Endothelial cell of umbilical vein (primary cell): ENCODE measurements around the gene ITIH4. TPM values are rescaled to one million over a fixed set of nuclear protein-coding genes. Genes with fewer than 3 reads are reported as not detected.

ENCODE experiments used
- BruUV-seq: library from RNA; stranded (reverse); fragments of 400-500 nt; replicated peaks from 2 replicates; lab custom pipeline; 2021; lab: Mats Ljungman, UMichigan
- CTCF ChIA-PET: fragments of 300-600, 350-600 bp; sonication (Branson Sonifier 250); formaldehyde crosslinking; loops from one replicate; lab custom pipeline; 2021; ENCODE audit warnings: antibody characterized with exemption, inconsistent platforms; lab: Charles Lee
- POLR2A ChIA-PET: fragments of 300-600, 350-600 bp; sonication (Branson Sonifier 250); formaldehyde crosslinking; loops from one replicate; lab custom pipeline; 2021; ENCODE audit warnings: antibody characterized with exemption, inconsistent platforms; lab: Charles Lee
- DNase-seq: peaks from one replicate; pipeline ENCODE4 v3.0.0-alpha.2; 2011; ENCODE audit warnings: low read depth, low spot score
- FAIRE-seq: peaks from 2 replicates; lab custom pipeline; 2011; peaks lifted over from hg19 to GRCh38; lab: Jason Lieb, UNC
- H2AFZ ChIP-seq: 2 replicates; pipeline ENCODE4 v1.6.0; 2012; ENCODE audit warnings: low read depth, low read length, control low read depth, inconsistent platforms
- H3K27ac ChIP-seq: 2 replicates; pipeline ENCODE4 v1.5.1; 2011; ENCODE audit warnings: low read depth, mild to moderate bottlenecking, control low read depth, low read length, moderate library complexity; ENCODE audit not compliant: insufficient read depth
- H3K27me3 ChIP-seq, 2 experiments: 2 replicates each; pipeline versions ENCODE4 v1.6.0 to v1.6.1; 2011; ENCODE audit warnings: low read length in 2 of 2, mixed read lengths in 1 of 2; ENCODE audit not compliant: control insufficient read depth in 2 of 2, insufficient read depth in 2 of 2
- H3K36me3 ChIP-seq, 2 experiments: 2 replicates in 1 of 2; 3 replicates in 1 of 2; pipeline ENCODE4 v1.5.1; 2011; ENCODE audit warnings: low read length in 2 of 2, mild to moderate bottlenecking in 1 of 2, moderate library complexity in 1 of 2; ENCODE audit not compliant: control insufficient read depth in 2 of 2, insufficient read depth in 2 of 2; ENCODE audit errors: extremely low read depth in 1 of 2
- H3K4me1 ChIP-seq: 3 replicates; pipeline ENCODE4 v1.5.1; 2011; ENCODE audit warnings: mild to moderate bottlenecking, low read length; ENCODE audit not compliant: control insufficient read depth, insufficient read depth; ENCODE audit errors: extremely low read depth
- H3K4me2 ChIP-seq: 2 replicates; pipeline ENCODE4 v1.6.1; 2011; ENCODE audit warnings: low read length, control low read depth, mixed read lengths; ENCODE audit not compliant: insufficient read depth
- H3K4me3 ChIP-seq, 3 experiments: fragments of 200-600 bp in 1 of 3; sonication (generic), shearing (Covaris generic) in 1 of 3; replicated peaks in 1 of 3; 2 replicates each; pipeline ENCODE4 v1.5.1; 2011 to 2016; ENCODE audit warnings: control low read depth in 3 of 3, low read length in 3 of 3, mild to moderate bottlenecking in 2 of 3, inconsistent platforms in 1 of 3, low read depth in 1 of 3, moderate library complexity in 1 of 3; ENCODE audit not compliant: insufficient read depth in 1 of 3
- H3K79me2 ChIP-seq: 2 replicates; pipeline ENCODE4 v1.6.0; 2012; ENCODE audit warnings: low read length, inconsistent platforms; ENCODE audit not compliant: control insufficient read depth, insufficient read depth
- H3K9ac ChIP-seq: replicated peaks from 2 replicates; pipeline ENCODE3; 2011; ENCODE audit warnings: low read length, control low read depth; ENCODE audit not compliant: insufficient read depth; ENCODE audit errors: extremely low read depth
- H3K9me1 ChIP-seq: replicated peaks from 3 replicates; pipeline ENCODE4 v1.6.0; 2011; ENCODE audit warnings: mild to moderate bottlenecking, low read length; ENCODE audit not compliant: control insufficient read depth, insufficient read depth; ENCODE audit errors: extremely low read depth
- H3K9me3 ChIP-seq: replicated peaks from 2 replicates; pipeline ENCODE4 v1.5.1; 2012; ENCODE audit warnings: low read length, inconsistent platforms; ENCODE audit not compliant: control insufficient read depth, insufficient read depth
- H4K20me1 ChIP-seq: replicated peaks from 2 replicates; pipeline ENCODE3; 2011; ENCODE audit warnings: mild to moderate bottlenecking, low read length; ENCODE audit not compliant: control insufficient read depth, insufficient read depth; ENCODE audit errors: extremely low read depth
- CTCF ChIP-seq, 2 donors: IDR thresholded peaks; 1 replicate in 1 of 2; 2 replicates in 1 of 2; pipeline ENCODE4 v1.5.1; 2011; ENCODE audit warnings: low read length in 2 of 2, mild to moderate bottlenecking in 2 of 2, moderate library complexity in 2 of 2, control low read depth in 1 of 2, inconsistent platforms in 1 of 2, low read depth in 1 of 2; ENCODE audit not compliant: insufficient read depth in 1 of 2; ENCODE audit errors: extremely low read depth in 1 of 2
- EZH2 ChIP-seq: IDR thresholded peaks from 2 replicates; pipeline ENCODE4 v1.6.1; 2012; ENCODE audit warnings: borderline replicate concordance, low read depth, mild to moderate bottlenecking, moderate library complexity, low read length, inconsistent platforms; ENCODE audit not compliant: severe bottlenecking
- FOS ChIP-seq: IDR thresholded peaks from 2 replicates; pipeline ENCODE4 v1.6.1; 2011; ENCODE audit warnings: mild to moderate bottlenecking, low read length, moderate library complexity, borderline replicate concordance; ENCODE audit not compliant: insufficient read depth
- GATA2 ChIP-seq: IDR thresholded peaks from 2 replicates; pipeline ENCODE4 v1.7.0; 2011; ENCODE audit warnings: low read depth, mild to moderate bottlenecking, moderate library complexity, mixed read lengths, low read length; ENCODE audit not compliant: insufficient read length, insufficient read depth
- JUN ChIP-seq: IDR thresholded peaks from 2 replicates; pipeline ENCODE4 v1.6.1; 2011; ENCODE audit warnings: borderline replicate concordance, low read depth; ENCODE audit not compliant: insufficient read length, insufficient read depth
- MYC ChIP-seq: IDR thresholded peaks from one replicate; pipeline ENCODE4 v1.6.1; 2011; ENCODE audit warnings: mild to moderate bottlenecking, low read depth, low read length
- POLR2A ChIP-seq: IDR thresholded peaks from 2 replicates; pipeline ENCODE4 v1.6.1; 2012; ENCODE audit warnings: low read depth, mild to moderate bottlenecking, control low read depth, low read length
- POLR2AphosphoS5 ChIP-seq: IDR thresholded peaks from 2 replicates; pipeline ENCODE4 v1.6.1; 2012; ENCODE audit warnings: low read depth, mild to moderate bottlenecking, control low read depth, low read length, moderate library complexity; ENCODE audit not compliant: insufficient read depth
- dilution Hi-C: fragments of 300-500 bp; cut with MboI; formaldehyde crosslinking; loops from one replicate; pipeline ENCODE4 v1.15.0; 2019; ENCODE audit warnings: low sequenced_read_pairs; ENCODE audit not compliant: extremely low pct_ligation_motif_present
- intact Hi-C: fragments of 100-400 bp; cut with micrococcal nuclease; formaldehyde crosslinking; loops from one replicate; pipeline ENCODE4 v1.10.0; 2022
- polyA plus RNA-seq, 4 experiments: library from polyadenylated mRNA; depleted of rRNA in 3 of 4; stranded (reverse) in 3 of 4; unstranded in 1 of 4; fragments of >200 nt; gene quantifications; 2 replicates each; pipeline versions ENCODE4 v1.2.1 to v1.2.3, GENCODE V29; 2011 to 2012; ENCODE audit warnings: missing spikeins in 1 of 4
- total RNA-seq: library from RNA; stranded (reverse); gene quantifications from 2 replicates; pipeline ENCODE4 v1.2.3, GENCODE V29; 2021
- TF ChIP-seq, protein P1 (sequence below): IDR thresholded peaks from 2 replicates; pipeline ENCODE4 v1.6.1; 2011; ENCODE audit not compliant: insufficient read depth, insufficient read length

ITIH4 gene
- total and polyA plus RNA-seq, 2 donors (not counting 3 experiments of a cell fraction or from before 2014, with no cell fraction given) = 0.17 to 2.4 TPM

- no peak for FAIRE-seq
- intact Hi-C loops = no loop called here
Observed at GRCh38 chr3:52792961-52793695, 37.3 kb downstream of the ITIH4 start.

More at GRCh38 chr3:52792961-52793695, 37.3 kb downstream of the ITIH4 start:
- no peaks in the 10 kb centered on the region for H3K9me3 ChIP-seq
- H3K4me2 ChIP-seq = no peak overlapping the region
- H3K27me3 ChIP-seq = no peaks in the 10 kb centered on the region
- TF ChIP-seq POLR2A = no peak
- no peak for TF ChIP-seq GATA2
- TF ChIP-seq FOS = no peak
- no peak for TF ChIP-seq POLR2AphosphoS5
- TF ChIP-seq CTCF (IDR thresholded peaks at IDR 0.05; ENCODE audit: extremely low read depth in 1 of 2, insufficient read depth in 1 of 2, low read depth in 1 of 2, low read length in 2 of 2) = no peak
- no peak for TF ChIP-seq JUN
- no peak for TF ChIP-seq MYC
- no peak for TF ChIP-seq EZH2
- TF ChIP-seq, protein P1, sequence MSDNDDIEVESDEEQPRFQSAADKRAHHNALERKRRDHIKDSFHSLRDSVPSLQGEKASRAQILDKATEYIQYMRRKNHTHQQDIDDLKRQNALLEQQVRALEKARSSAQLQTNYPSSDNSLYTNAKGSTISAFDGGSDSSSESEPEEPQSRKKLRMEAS = no peak
- dilution Hi-C loops = no loop called here
- no peaks in the 10 kb centered on the region for H4K20me1 ChIP-seq
- H3K9ac ChIP-seq = no peak overlapping the region
- no peaks in the 10 kb centered on the region for H3K4me1 ChIP-seq
- H3K36me3 ChIP-seq = no peaks in the 10 kb centered on the region
- no peak overlapping the region for H3K4me3 ChIP-seq
- no peaks in the 10 kb centered on the region for H3K79me2 ChIP-seq
- no peak overlapping the region for H2AFZ ChIP-seq
- H3K27ac ChIP-seq = no peak overlapping the region
- no peaks in the 10 kb centered on the region for H3K9me1 ChIP-seq
- ChIA-PET POLR2A (no interaction called here), CTCF (interaction anchor here (1.0 to 2.3 kb wide), 4 partner anchors 9 to 142 kb away, joined by 3 to 5 read pairs (median 3); no protein-coding TSS in a partner anchor)
- no peak for DNase-seq
- no TSS peak for BruUV-seq
